Neural cell (in vitro differentiated cells): ENCODE results near the gene TBC1D25. TPM values are rescaled to one million over a fixed set of nuclear protein-coding genes. Genes with fewer than 3 reads are reported as not detected.

Source experiments
- H2AFZ ChIP-seq: fragments of 200-600, 300-800 bp; sonication (generic), shearing (Covaris generic); 2 replicates; pipeline ENCODE4 v1.6.0; 2014; ENCODE audit warnings: low read depth, mild to moderate bottlenecking, antibody characterized with exemption, low read length, moderate library complexity
- H3F3A ChIP-seq: fragments of 200-600 bp; shearing (Covaris generic); 2 replicates; pipeline ENCODE4 v1.6.1; 2016; ENCODE audit warnings: mild to moderate bottlenecking, moderate library complexity, mixed read lengths, antibody characterized with exemption, low read length; ENCODE audit not compliant: insufficient read depth, poor library complexity, severe bottlenecking
- H3K27ac ChIP-seq: fragments of 200-600, 300-800 bp; sonication (generic), shearing (Covaris generic); 2 replicates; pipeline ENCODE4 v1.5.1; 2014; ENCODE audit warnings: mild to moderate bottlenecking, low read length, moderate library complexity
- H3K27me3 ChIP-seq: fragments of 300-800, 200-600 bp; sonication (generic), shearing (Covaris generic); 2 replicates; pipeline ENCODE4 v1.6.0; 2014; ENCODE audit warnings: mild to moderate bottlenecking, low read depth, low read length, moderate library complexity; ENCODE audit not compliant: insufficient read depth
- H3K36me3 ChIP-seq: fragments of 300-800, 200-600 bp; sonication (generic), shearing (Covaris generic); 2 replicates; pipeline ENCODE4 v1.5.1; 2014; ENCODE audit warnings: mild to moderate bottlenecking, antibody characterized with exemption, low read length, moderate library complexity; ENCODE audit not compliant: insufficient read depth
- H3K4me2 ChIP-seq: fragments of 300-800, 200-600 bp; sonication (generic), shearing (Covaris generic); 2 replicates; pipeline ENCODE4 v1.6.0; 2014; ENCODE audit warnings: mild to moderate bottlenecking, low read length
- H3K4me3 ChIP-seq: fragments of 300-800, 200-600 bp; sonication (generic), shearing (Covaris generic); 2 replicates; pipeline ENCODE4 v1.5.1; 2014; ENCODE audit warnings: mild to moderate bottlenecking, low read length, moderate library complexity
- H3K79me2 ChIP-seq: fragments of 200-600 bp; shearing (Covaris generic); replicated peaks from 2 replicates; pipeline ENCODE4 v1.6.0; 2014; ENCODE audit warnings: mild to moderate bottlenecking, low read length, moderate library complexity; ENCODE audit not compliant: insufficient read depth
- H3K9ac ChIP-seq: fragments of 300-800, 200-600 bp; sonication (generic), shearing (Covaris generic); 2 replicates; pipeline ENCODE4 v1.6.1; 2016; ENCODE audit warnings: mild to moderate bottlenecking, low read length, mixed read lengths
- H3K9me2 ChIP-seq: fragments of 200-600 bp; shearing (Covaris generic); 2 replicates; pipeline ENCODE4 v1.6.1; 2016; ENCODE audit warnings: mild to moderate bottlenecking, low read length, mixed read lengths; ENCODE audit not compliant: insufficient read depth
- H3K9me3 ChIP-seq: fragments of 200-600, 300-800 bp; sonication (generic), shearing (Covaris generic); 2 replicates; pipeline ENCODE4 v1.6.1; 2016; ENCODE audit warnings: mild to moderate bottlenecking, mixed run types, low read length, moderate library complexity, mixed read lengths
- H4K20me1 ChIP-seq: fragments of 200-600 bp; shearing (Covaris generic); 2 replicates; pipeline ENCODE4 v1.6.1; 2016; ENCODE audit warnings: mild to moderate bottlenecking, mixed run types; ENCODE audit not compliant: insufficient read depth
- EP300 ChIP-seq: fragments of 450-650 bp; conservative IDR thresholded peaks from 2 replicates; pipeline ENCODE4 v1.6.1; 2014; ENCODE audit warnings: antibody characterized with exemption, mild to moderate bottlenecking, moderate library complexity; ENCODE audit not compliant: poor library complexity, severe bottlenecking
- EZH2 ChIP-seq: fragments of 200-600, 300-800 bp; shearing (Covaris generic), sonication (generic); IDR thresholded peaks from 2 replicates; pipeline ENCODE4 v1.6.1; 2014; ENCODE audit warnings: antibody characterized with exemption, low read length, borderline replicate concordance, mild to moderate bottlenecking; ENCODE audit not compliant: insufficient read depth, poor library complexity, severe bottlenecking
- MXI1 ChIP-seq: fragments of 450-650 bp; conservative IDR thresholded peaks from 2 replicates; pipeline ENCODE4 v1.6.1; 2014; ENCODE audit warnings: antibody characterized with exemption, mild to moderate bottlenecking; ENCODE audit not compliant: poor library complexity, severe bottlenecking
- POLR2AphosphoS5 ChIP-seq: IDR thresholded peaks from 2 replicates; pipeline ENCODE4 v1.6.1; 2012
- RAD21 ChIP-seq: fragments of 450-650 bp; conservative IDR thresholded peaks from 2 replicates; pipeline ENCODE4 v1.6.1; 2014; ENCODE audit warnings: antibody characterized with exemption, mild to moderate bottlenecking, moderate library complexity
- SMC3 ChIP-seq: fragments of 450-650 bp; conservative IDR thresholded peaks from 2 replicates; pipeline ENCODE4 v1.6.1; 2014; ENCODE audit warnings: antibody characterized with exemption, mild to moderate bottlenecking, moderate library complexity; ENCODE audit not compliant: poor library complexity
- TAF1 ChIP-seq: IDR thresholded peaks from 2 replicates; pipeline ENCODE4 v1.6.1; 2012; ENCODE audit warnings: low read depth
- polyA plus RNA-seq: library from polyadenylated mRNA; depleted of rRNA; stranded (reverse); fragments of >200 nt; gene quantifications from 2 replicates; pipeline ENCODE4 v1.2.3, GENCODE V29; 2014
- TF ChIP-seq, protein P1 (sequence below): fragments of 450-650 bp; IDR thresholded peaks from 2 replicates; pipeline ENCODE4 v1.5.1; 2014; ENCODE audit warnings: antibody characterized with exemption, mild to moderate bottlenecking, moderate library complexity; ENCODE audit not compliant: poor library complexity, severe bottlenecking
- TF ChIP-seq, protein P2 (sequence below): IDR thresholded peaks from 2 replicates; pipeline ENCODE4 v1.6.1; 2012; ENCODE audit warnings: borderline replicate concordance

The TBC1D25 gene
- polyA plus RNA-seq, 1 donor from 2014 or later: 4.5 TPM

DNA sequence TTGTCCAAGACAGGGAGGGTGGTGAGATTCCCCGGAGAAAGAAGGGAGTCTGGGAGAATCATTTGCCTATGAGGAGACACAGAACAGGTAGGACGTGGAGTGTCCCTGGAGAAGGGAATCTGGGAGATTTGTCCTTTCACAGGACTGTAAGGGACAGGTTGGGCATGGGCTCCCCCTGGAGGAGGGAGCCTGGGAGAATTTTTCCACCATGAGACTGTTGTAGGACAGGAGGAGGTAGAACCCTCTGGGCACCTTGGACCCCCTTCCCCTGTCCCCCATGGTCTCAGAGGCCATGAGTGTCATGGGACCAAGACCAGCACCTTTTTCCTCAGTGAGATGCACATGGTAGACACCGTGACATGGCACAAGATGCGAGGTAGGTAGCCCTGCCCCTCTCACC is 28.0 kb upstream of the TBC1D25 start:
- H3K27ac ChIP-seq: no peak overlapping the region
- H3F3A ChIP-seq: no peaks in the 10 kb centered on the region
- H3K4me3 ChIP-seq: no peak overlapping the region
- TF ChIP-seq EP300 (no peak), RAD21 (no peak), SMC3 (no peak), MXI1 (no peak), TAF1 (no peak), EZH2 (no peak), POLR2AphosphoS5 (no peak)
- TF ChIP-seq, protein P1, sequence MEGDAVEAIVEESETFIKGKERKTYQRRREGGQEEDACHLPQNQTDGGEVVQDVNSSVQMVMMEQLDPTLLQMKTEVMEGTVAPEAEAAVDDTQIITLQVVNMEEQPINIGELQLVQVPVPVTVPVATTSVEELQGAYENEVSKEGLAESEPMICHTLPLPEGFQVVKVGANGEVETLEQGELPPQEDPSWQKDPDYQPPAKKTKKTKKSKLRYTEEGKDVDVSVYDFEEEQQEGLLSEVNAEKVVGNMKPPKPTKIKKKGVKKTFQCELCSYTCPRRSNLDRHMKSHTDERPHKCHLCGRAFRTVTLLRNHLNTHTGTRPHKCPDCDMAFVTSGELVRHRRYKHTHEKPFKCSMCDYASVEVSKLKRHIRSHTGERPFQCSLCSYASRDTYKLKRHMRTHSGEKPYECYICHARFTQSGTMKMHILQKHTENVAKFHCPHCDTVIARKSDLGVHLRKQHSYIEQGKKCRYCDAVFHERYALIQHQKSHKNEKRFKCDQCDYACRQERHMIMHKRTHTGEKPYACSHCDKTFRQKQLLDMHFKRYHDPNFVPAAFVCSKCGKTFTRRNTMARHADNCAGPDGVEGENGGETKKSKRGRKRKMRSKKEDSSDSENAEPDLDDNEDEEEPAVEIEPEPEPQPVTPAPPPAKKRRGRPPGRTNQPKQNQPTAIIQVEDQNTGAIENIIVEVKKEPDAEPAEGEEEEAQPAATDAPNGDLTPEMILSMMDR: no peak
- TF ChIP-seq, protein P2, sequence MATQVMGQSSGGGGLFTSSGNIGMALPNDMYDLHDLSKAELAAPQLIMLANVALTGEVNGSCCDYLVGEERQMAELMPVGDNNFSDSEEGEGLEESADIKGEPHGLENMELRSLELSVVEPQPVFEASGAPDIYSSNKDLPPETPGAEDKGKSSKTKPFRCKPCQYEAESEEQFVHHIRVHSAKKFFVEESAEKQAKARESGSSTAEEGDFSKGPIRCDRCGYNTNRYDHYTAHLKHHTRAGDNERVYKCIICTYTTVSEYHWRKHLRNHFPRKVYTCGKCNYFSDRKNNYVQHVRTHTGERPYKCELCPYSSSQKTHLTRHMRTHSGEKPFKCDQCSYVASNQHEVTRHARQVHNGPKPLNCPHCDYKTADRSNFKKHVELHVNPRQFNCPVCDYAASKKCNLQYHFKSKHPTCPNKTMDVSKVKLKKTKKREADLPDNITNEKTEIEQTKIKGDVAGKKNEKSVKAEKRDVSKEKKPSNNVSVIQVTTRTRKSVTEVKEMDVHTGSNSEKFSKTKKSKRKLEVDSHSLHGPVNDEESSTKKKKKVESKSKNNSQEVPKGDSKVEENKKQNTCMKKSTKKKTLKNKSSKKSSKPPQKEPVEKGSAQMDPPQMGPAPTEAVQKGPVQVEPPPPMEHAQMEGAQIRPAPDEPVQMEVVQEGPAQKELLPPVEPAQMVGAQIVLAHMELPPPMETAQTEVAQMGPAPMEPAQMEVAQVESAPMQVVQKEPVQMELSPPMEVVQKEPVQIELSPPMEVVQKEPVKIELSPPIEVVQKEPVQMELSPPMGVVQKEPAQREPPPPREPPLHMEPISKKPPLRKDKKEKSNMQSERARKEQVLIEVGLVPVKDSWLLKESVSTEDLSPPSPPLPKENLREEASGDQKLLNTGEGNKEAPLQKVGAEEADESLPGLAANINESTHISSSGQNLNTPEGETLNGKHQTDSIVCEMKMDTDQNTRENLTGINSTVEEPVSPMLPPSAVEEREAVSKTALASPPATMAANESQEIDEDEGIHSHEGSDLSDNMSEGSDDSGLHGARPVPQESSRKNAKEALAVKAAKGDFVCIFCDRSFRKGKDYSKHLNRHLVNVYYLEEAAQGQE: no peak
- no peaks in the 10 kb centered on the region for H3K79me2 ChIP-seq
- no peak overlapping the region for H3K9ac ChIP-seq
- no peaks in the 10 kb centered on the region for H4K20me1 ChIP-seq
- no peaks in the 10 kb centered on the region for H3K36me3 ChIP-seq
- no peaks in the 10 kb centered on the region for H3K9me2 ChIP-seq
- no peak overlapping the region for H3K4me2 ChIP-seq
- H3K9me3 ChIP-seq: no peaks in the 10 kb centered on the region
- H3K27me3 ChIP-seq: no peaks in the 10 kb centered on the region
- H2AFZ ChIP-seq: no peak overlapping the region

DNA sequence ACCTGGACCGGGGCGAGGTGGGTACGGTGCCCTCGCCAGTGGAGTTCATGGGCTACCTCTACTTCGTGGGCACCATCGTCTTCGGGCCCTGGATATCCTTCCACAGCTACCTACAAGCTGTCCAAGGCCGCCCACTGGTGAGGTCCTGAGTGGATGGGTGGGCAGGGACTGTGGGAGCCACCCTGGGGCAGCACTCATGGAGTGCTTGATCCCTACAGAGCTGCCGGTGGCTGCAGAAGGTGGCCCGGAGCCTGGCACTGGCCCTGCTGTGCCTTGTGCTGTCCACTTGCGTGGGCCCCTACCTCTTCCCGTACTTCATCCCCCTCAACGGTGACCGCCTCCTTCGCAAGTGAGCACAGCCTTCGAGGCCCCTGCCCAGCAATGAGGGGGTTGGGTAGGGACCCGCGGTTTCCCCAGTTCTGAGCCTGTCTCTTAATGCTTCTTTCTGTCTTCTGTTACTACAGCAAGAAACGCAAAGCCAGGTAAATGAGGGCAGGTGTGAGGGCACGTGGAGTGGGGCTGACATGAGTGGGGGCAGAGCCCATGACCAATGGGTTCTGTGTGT is 27.1 kb upstream of the TBC1D25 start:
- H3K4me3 ChIP-seq: no peak overlapping the region
- H3K9me3 ChIP-seq: no peaks in the 10 kb centered on the region
- no peaks in the 10 kb centered on the region for H3K9me2 ChIP-seq
- no peak overlapping the region for H3K27ac ChIP-seq
- H3K4me2 ChIP-seq: no peak overlapping the region
- no peaks in the 10 kb centered on the region for H3K27me3 ChIP-seq
- H3K9ac ChIP-seq: no peak overlapping the region
- no peaks in the 10 kb centered on the region for H3F3A ChIP-seq
- no peaks in the 10 kb centered on the region for H4K20me1 ChIP-seq
- H3K36me3 ChIP-seq: no peaks in the 10 kb centered on the region
- TF ChIP-seq MXI1 (no peak), POLR2AphosphoS5 (no peak), EP300 (no peak), TAF1 (no peak), RAD21 (no peak), SMC3 (no peak)
- TF ChIP-seq, protein P2: no peak
- TF ChIP-seq, protein P1: no peak
- no peak overlapping the region for H2AFZ ChIP-seq
- H3K79me2 ChIP-seq: no peaks in the 10 kb centered on the region
